ENCODE data around the gene TCF12. TPM values are rescaled to one million over a fixed set of nuclear protein-coding genes. Genes with fewer than 3 reads are reported as not detected.

Gene TCF12
- total RNA-seq, 1 experiment from 2014 or later: 76.7 TPM

- no peak for DNase-seq
- H2BK15ac ChIP-seq (ENCODE audit: low read depth, low read length): no peak overlapping the region
- no peaks in the 10 kb centered on the region for H3K79me2 ChIP-seq (ENCODE audit: insufficient read depth, low read length)
- no peaks in the 10 kb centered on the region for H4K20me1 ChIP-seq (ENCODE audit: control insufficient read depth, insufficient read depth, insufficient read length)
- H3K9me3 Mint-ChIP-seq: no peaks in the 10 kb centered on the region; a peak in 1 of 5 replicates
- no peak overlapping the region for H3K4ac ChIP-seq (ENCODE audit: low read depth, low read length)
- H3K27ac ChIP-seq (ENCODE audit: insufficient read length, low read depth, low read length): no peak overlapping the region
- whole genome bisulfite sequencing (ENCODE audit: extremely low coverage, insufficient read length, low lambda C conversion rate): no CpG with 5 or more reads among the region's 17 CpGs
- H3K23ac ChIP-seq (ENCODE audit: insufficient read length, low read depth, low read length): no peak overlapping the region
- no peaks in the 10 kb centered on the region for H3K79me1 ChIP-seq (ENCODE audit: insufficient read depth, low read depth, low read length, poor library complexity, severe bottlenecking)
- H2AFZ ChIP-seq (ENCODE audit: low read length): no peak overlapping the region
- no peak overlapping the region for H2BK120ac ChIP-seq (ENCODE audit: low read depth, low read length, poor library complexity, severe bottlenecking)
- no peak overlapping the region for H2BK20ac ChIP-seq (ENCODE audit: low read depth, low read length, poor library complexity, severe bottlenecking)
- no peak overlapping the region for H3T11ph ChIP-seq (ENCODE audit: low read length)
- no peak overlapping the region; a peak in 1 of 5 replicates for H3K4me3 Mint-ChIP-seq
- no peaks in the 10 kb centered on the region for H3K27me3 Mint-ChIP-seq (ENCODE audit: low read depth)
- H3K27ac Mint-ChIP-seq: peak overlapping the region in 2 of 3 experiments; percentile 56 to 58; a peak in 2 of 7 replicates
- no peak overlapping the region for H2BK12ac ChIP-seq (ENCODE audit: insufficient read length, low read depth, low read length)
- peaks cover 3% of the 10 kb centered on the region; the same call in 1 of the 2 replicates for H3K4me1 ChIP-seq (ENCODE audit: insufficient read depth, low read length)
- TF ChIP-seq CTCF (conservative IDR thresholded peaks at IDR 0.05): no peak
- peaks cover 29 to 54% of the 10 kb centered on the region in 2 experiments for H3K4me1 Mint-ChIP-seq
- H3K9me3 ChIP-seq (ENCODE audit: control insufficient read depth, low read depth, low read length): no peaks in the 10 kb centered on the region
- no peak overlapping the region for H4K8ac ChIP-seq (replicated peaks; ENCODE audit: insufficient read length, low read depth, low read length)
- no peak overlapping the region for H3K4me2 ChIP-seq (ENCODE audit: insufficient read depth, insufficient read length, low read length)
- H2AK5ac ChIP-seq (ENCODE audit: insufficient read length, low read length): no peak overlapping the region
- H3K18ac ChIP-seq (ENCODE audit: insufficient read length, low read depth, low read length): no peak overlapping the region
- no peak overlapping the region for H2BK5ac ChIP-seq (ENCODE audit: insufficient read length, low read length)
- no peaks in the 10 kb centered on the region for H3K23me2 ChIP-seq (ENCODE audit: insufficient read length, low read depth, low read length, poor library complexity, severe bottlenecking)
- no peak overlapping the region for H4K5ac ChIP-seq (ENCODE audit: insufficient read length, low read depth, low read length)
- H3K56ac ChIP-seq (ENCODE audit: insufficient read length, low read depth, low read length): no peak overlapping the region
- no peak overlapping the region for H3K14ac ChIP-seq (ENCODE audit: insufficient read depth, low read length)
- H3K36me3 Mint-ChIP-seq (ENCODE audit: insufficient read depth in 1 of 3, low read depth in 3 of 3): no peaks in the 10 kb centered on the region
- H3K27me3 ChIP-seq (ENCODE audit: insufficient read depth, low read length): no peaks in the 10 kb centered on the region
- no peak overlapping the region for H4K91ac ChIP-seq (ENCODE audit: insufficient read length, low read depth, low read length)
- H3K9ac ChIP-seq (ENCODE audit: extremely low read depth, insufficient read length, low read length): no peak overlapping the region
Observed at GRCh38 chr15:57320631-57321220, 402.3 kb downstream of the TCF12 start.

Data from H9 (cell line).